Measurements from ENCODE around the gene SPARCL1.

DNA sequence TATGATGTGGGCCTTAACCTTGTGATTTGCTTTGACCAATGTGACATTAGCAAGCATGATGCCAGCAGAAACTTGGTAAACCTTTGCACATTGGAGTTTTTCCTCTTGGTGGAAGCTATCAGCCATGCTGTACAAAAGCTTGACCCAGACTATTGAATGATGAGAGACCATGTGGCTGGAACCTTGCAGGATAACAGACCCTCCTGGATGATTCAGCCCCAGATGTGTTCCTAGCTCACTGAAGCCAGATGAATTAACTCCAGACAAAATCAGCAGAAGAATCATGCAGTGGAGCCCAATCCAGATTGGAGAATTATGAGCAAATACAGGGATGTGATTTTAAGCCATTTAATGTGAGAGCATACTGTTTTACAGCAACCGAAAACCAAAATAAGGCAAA is 16.8 kb downstream of the SPARCL1 start:
- TF ChIP-seq CTCF (IDR thresholded peaks at IDR 0.05; ENCODE audit: low read depth, low read length, poor library complexity, severe bottlenecking) = no peak
- TF ChIP-seq EZH2phosphoT487 (IDR thresholded peaks at IDR 0.05; ENCODE audit: borderline replicate concordance, low read length) = no peak

Measured in DOHH2 (cell line).